Fibroblast of the aortic adventitia (primary cell): ENCODE data around the gene RFC3. TPM values are rescaled to one million over a fixed set of nuclear protein-coding genes. Genes with fewer than 3 reads are reported as not detected.

ENCODE experiments used
- DNase-seq: peaks from one replicate; pipeline ENCODE4 v3.0.0-alpha.2; 2010; ENCODE audit warnings: low read depth
- H3K4me3 ChIP-seq: 2 replicates; pipeline ENCODE4 v1.5.1; 2011; ENCODE audit warnings: low read depth, mild to moderate bottlenecking, control low read depth, low read length, moderate library complexity
- CTCF ChIP-seq: IDR thresholded peaks from 2 replicates; pipeline ENCODE4 v1.5.1; 2011; ENCODE audit warnings: mild to moderate bottlenecking, low read length, control low read depth, inconsistent platforms; ENCODE audit not compliant: insufficient read depth
- total RNA-seq: library from RNA; depleted of rRNA; stranded (reverse); fragments of >200 nt; gene quantifications from 2 replicates; pipeline ENCODE4 v1.2.3, GENCODE V29; 2012; ENCODE audit warnings: low replicate concordance

Gene RFC3
- total RNA-seq, 1 donor, result 38.9 TPM

GRCh38 chr13:33828431-33829129 is 10.6 kb downstream of the RFC3 start:
- DNase-seq, result no peak
- TF ChIP-seq CTCF, result no peak
- no peak overlapping the region for H3K4me3 ChIP-seq

- TF ChIP-seq CTCF, result no peak
- no peak for DNase-seq
- no peak overlapping the region for H3K4me3 ChIP-seq
These were observed 14.9 kb downstream of the RFC3 start for GRCh38 chr13:33832872-33833271.

- no peak for TF ChIP-seq CTCF
- no peak overlapping the region for H3K4me3 ChIP-seq
- peak; percentile 85 for DNase-seq
These were observed 20.7 kb downstream of the RFC3 start for GRCh38 chr13:33838647-33839046.

- TF ChIP-seq CTCF, result no peak
- no peak for DNase-seq
- H3K4me3 ChIP-seq, result no peak overlapping the region
These were observed 22.5 kb downstream of the RFC3 start for GRCh38 chr13:33840402-33840801.

DNA sequence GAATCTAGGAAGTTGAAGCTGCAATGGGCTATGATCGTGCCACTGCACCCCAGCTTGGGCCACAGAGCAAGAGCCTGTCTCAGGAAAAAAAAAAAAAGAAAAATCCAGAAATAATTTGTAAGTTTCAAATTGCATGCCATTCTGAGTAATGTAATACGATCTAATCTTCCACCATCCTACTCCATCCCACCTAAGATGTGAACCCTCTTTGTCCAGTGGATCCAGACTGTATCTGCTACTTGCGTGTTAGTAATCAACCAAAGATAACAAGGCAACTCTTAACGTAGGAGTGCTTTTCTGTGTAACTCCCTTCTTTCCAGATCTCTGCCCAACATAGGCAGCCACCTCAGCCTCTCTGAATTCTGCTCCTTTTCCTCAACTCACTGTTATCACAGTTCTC is 24.3 kb downstream of the RFC3 start:
- TF ChIP-seq CTCF, result no peak
- H3K4me3 ChIP-seq, result no peak overlapping the region
- DNase-seq, result no peak

DNA sequence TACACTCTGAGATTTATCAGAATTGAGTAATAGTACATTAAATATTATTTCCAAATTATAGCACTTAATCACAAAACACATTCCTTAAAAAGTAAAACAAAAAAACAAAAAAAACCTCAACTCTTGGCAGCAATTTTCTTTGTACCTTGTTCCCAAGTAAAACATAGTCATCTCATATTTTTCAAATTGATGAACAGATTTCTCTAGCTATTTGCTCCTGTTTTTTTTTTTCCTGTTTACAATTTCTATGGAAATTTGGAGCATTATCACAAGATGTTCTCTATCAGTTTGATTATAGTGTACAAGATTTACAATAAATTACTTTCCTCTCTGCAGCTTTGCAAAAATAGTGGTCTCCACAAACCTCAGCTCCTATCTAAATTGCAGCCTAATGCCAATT is 25.0 kb downstream of the RFC3 start:
- no peak for TF ChIP-seq CTCF
- no peak for DNase-seq
- H3K4me3 ChIP-seq, result no peak overlapping the region
